Measurements from ENCODE around the gene NKD2.
"Not testable (repeated sequence)": the region's sequence is repeated elsewhere in the genome, so short reads cannot be mapped to it uniquely, and the experiment has no call there.

Gene NKD2

GRCh38 chr5:1014346-1014745 is 5.7 kb downstream of the NKD2 start:
- DNase-seq (ENCODE audit: low read depth), result no peak

DNA sequence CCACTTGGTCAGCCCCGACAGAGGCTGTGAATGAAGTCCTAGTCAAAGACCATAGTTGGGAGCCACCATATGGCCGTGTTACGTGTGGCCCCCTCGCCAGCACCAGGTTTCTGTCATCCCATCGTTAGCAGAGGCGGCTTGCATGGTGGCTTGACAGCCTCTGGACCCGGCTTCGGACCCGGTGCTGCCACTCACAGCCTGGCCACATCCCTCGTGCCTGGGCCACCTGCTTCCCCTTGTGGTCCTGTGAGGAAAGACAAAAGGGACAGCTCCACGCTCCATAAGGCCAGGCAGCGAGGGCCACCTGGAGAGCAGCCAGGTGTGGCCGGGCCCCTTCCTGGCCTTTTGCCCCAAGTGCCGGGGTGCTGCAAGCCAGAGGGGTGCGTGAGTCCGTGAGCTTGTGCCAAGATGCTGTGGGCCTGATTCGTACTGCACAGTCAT is 6.2 kb downstream of the NKD2 start:
- DNase-seq (ENCODE audit: low read depth), result no peak

- no peak for DNase-seq (ENCODE audit: low read depth)
These were observed 6.9 kb downstream of the NKD2 start for GRCh38 chr5:1015507-1015906.

GRCh38 chr5:1016036-1016435 is 7.4 kb downstream of the NKD2 start:
- DNase-seq (ENCODE audit: low read depth), result no peak

GRCh38 chr5:1016476-1016875 is 7.9 kb downstream of the NKD2 start:
- no peak for DNase-seq (ENCODE audit: low read depth)

DNA sequence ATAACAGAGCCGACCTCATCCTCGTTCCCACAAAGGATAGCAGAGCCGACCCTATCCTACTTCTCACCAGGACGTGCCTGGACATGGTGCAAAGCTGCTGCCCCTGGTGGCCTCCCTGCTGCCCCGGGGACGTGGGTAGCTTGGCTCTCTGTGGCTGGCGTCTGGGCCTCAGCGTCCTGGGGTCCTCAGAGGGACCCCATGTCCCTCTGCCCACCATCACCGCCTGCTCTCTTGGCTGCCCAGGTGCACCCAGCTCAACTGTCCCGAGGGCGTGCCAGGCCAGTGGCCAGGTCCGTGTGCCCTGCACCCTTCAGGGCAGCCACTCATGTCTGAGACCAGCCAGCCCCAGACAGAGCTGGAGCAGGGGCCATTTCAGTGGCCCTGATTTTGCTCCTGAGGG is 8.5 kb downstream of the NKD2 start:
- DNase-seq (ENCODE audit: low read depth), result no peak

DNA sequence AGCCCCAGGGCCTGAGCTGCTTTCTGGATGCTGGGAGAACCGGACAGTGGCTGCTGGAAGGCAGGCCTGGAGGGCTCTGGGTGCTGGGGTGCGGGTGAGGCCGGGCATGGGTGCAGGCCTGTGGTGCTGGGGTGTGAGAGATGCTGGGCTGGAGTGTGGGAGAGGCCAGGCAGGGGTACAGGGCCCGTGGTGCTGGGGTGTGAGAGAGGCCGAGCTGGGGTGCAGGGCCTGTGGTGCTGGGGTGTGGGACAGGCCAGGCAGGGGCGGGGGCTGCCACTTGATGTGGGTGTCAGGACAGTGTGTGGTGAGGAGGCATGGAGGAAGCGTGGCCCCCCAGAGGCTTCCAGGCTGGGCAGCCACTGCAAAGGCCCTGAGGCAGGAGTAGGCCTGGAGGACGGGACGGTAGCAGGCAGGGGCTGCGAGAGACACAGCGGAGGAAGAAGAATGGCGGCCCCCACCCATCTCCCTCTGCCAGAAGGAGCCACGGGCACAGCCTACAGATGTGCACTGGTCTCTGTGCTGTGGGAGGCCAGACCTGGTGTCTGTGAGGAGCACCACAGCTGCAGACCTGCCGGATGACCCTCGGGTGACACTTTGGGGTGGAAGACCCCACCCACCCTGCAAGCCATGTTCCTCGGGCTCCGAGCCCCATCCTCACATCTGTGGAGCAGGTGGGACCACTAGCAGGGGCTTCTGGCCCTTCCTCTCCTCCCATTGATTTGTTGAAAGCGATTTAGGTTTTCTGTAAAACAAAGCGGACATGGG is 9.3 kb downstream of the NKD2 start:
- DNase-seq (ENCODE audit: low read depth), result no peak

DNA sequence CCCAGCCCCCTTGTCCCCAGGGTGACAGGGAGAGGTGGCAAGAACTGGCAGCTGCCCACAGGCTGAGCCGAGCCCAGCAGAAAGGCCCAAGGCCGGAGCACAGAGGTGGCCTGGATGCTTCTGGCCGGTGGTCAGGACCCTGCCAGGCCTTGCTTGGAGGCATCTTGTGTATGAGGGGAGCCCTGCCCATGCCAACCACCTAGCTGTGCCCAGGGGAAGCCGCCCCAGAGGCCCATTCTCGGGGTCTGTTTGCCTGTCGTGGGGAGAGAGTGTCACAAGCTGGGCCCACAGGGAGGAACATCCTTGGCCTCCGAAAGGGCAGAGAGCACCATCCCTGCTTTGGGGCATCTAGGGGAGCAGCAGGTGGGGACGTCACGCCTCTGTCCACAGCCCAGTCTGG is 10.0 kb downstream of the NKD2 start:
- no peak for DNase-seq (ENCODE audit: low read depth)

GRCh38 chr5:1019001-1019905 is 10.7 kb downstream of the NKD2 start:
- no peak for DNase-seq (ENCODE audit: low read depth)

GRCh38 chr5:1020452-1020961 is 11.9 kb downstream of the NKD2 start:
- DNase-seq (ENCODE audit: low read depth), result no peak

GRCh38 chr5:1021136-1021968 is 12.8 kb downstream of the NKD2 start:
- DNase-seq (ENCODE audit: low read depth), result peak; percentile 14

- not testable (repeated sequence) for DNase-seq (ENCODE audit: low read depth)
These were observed 13.4 kb downstream of the NKD2 start for GRCh38 chr5:1021969-1022336.

DNA sequence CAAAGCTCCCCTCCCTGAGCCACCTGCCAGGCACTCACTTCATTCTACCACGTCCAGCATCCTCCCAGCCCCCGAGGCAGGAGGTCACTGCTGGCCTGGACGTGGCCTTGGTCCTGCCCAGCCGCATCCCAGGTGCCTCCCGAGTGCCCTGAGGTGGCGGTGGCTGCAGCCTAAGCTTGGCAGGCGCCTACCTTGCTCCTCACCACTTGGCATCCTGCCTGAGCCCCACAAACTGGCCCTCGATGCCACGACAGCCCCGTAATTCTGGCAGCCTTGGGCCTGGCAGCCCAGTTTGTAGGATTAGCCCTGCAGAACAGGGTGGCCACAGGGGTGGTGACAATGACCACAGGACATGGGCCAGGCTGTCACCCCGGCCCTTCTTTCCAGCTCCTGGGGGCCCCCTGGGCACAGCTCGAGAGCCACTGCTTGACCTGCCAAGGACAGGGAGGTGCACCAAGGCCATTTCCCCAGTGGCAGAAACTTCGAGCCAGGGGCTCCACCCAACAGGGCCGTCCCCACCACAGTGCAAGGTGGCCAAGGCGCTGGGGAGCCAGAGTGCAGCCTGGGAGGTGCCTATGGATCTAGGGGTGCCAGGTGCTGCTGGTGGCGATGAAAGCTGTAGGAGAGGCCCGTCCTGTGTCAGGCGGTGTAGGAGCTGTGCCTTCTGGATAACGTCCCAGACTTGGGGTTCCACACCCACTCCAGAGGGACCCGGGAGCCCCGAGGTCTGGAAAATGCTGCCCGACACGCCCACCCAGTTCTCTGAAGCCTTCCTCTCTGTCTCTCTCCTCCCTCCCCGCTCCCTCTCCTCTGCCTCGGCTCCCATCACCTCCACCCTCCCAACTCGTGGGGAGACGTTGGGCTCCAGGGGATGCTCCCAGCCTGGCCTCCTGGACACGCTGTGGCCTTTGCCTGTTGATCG is 18.4 kb downstream of the NKD2 start:
- DNase-seq (ENCODE audit: low read depth), result no peak

- no peak for DNase-seq (ENCODE audit: low read depth)
These were observed 19.2 kb downstream of the NKD2 start for GRCh38 chr5:1027631-1028441.

GRCh38 chr5:1028481-1029281 is 20.1 kb downstream of the NKD2 start:
- no peak for DNase-seq (ENCODE audit: low read depth)

DNA sequence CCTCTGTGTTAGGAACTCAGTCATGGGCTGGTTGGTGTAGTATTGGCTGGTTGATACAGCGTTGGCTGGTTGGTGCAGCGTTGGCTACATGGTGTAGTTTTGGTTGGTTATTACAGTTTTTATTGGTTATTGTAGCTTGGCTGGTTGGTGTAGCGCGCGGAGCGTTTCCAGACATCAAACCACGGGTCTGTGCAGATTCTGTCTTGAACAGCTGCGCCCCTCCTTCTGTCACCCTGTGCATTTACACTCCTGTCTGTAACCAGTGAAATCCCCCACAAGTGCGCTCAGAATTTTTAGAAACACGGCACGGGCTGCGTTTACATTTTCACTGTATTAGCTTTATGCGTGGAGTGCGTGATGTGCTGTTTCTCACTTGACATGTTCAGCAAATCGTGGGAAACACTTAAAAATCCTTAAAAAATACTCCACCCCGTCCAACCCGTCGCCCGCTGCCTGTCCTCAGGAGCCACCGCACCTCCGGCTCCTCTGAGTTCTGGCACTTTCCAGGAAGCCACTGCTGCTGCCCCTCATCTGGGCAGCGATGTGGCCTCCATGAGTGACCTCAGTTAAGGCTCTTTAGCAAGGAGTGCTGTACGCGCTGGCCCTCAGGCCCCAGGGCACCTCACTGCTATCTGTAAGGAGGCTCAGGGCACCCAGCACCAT is 20.8 kb downstream of the NKD2 start:
- no peak for DNase-seq (ENCODE audit: low read depth)

- no peak for DNase-seq (ENCODE audit: low read depth)
These were observed 21.5 kb downstream of the NKD2 start for GRCh38 chr5:1029945-1030625.

DNA sequence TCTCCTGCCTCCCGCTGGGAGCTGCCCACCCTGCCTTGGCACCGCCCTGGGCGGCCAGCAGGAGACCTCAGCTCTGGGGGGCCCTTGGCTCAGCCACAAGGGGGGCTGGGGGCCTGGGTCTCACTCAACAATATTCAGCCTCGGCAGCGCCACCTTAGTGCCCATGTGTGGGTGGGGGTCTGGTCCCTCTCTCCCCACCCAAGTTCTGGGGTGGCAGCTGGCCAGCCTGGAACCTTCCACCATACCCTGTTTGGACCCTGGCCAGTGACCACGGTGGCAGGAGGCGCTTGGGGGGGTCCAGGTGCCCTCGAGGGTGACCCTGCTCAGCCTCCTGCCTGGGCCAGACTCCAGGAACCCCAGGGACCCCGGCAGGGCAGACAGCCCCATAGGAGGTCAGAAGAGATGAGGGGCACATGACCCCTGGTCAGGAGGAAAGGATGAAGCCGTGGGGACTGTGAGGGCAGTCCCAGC is 22.2 kb downstream of the NKD2 start:
- no peak for DNase-seq (ENCODE audit: low read depth)
